ENCODE data around the gene ZNF552.

Gene ZNF552

DNA sequence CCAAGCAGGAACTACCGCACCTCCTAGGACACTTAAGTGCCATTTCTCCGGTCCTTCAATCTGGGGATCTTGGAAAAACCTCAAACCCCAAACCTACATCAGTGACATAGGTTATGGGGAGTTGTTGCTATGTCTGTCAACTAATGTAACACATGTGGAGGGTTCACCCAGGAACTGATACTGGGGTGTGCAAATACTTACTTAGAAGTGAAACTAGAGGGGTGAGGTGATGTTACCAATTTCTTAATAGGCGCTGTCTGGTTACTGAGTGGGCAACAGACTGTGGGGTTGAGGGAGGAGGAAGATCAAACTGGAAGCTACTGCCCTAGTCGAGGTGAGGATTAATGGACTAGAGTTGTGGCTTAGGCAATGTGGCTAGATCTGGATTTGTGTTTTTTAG, 43.3 kb downstream of the ZNF552 start:
- H3K4me3 ChIP-seq (replicated peaks; ENCODE audit: low read depth, low read length), result no peak overlapping the region
- TF ChIP-seq CTCF (IDR thresholded peaks at IDR 0.05; ENCODE audit: low read length, missing control alignments), result no peak
- no peak for DNase-seq (ENCODE audit: low read depth)

DNA sequence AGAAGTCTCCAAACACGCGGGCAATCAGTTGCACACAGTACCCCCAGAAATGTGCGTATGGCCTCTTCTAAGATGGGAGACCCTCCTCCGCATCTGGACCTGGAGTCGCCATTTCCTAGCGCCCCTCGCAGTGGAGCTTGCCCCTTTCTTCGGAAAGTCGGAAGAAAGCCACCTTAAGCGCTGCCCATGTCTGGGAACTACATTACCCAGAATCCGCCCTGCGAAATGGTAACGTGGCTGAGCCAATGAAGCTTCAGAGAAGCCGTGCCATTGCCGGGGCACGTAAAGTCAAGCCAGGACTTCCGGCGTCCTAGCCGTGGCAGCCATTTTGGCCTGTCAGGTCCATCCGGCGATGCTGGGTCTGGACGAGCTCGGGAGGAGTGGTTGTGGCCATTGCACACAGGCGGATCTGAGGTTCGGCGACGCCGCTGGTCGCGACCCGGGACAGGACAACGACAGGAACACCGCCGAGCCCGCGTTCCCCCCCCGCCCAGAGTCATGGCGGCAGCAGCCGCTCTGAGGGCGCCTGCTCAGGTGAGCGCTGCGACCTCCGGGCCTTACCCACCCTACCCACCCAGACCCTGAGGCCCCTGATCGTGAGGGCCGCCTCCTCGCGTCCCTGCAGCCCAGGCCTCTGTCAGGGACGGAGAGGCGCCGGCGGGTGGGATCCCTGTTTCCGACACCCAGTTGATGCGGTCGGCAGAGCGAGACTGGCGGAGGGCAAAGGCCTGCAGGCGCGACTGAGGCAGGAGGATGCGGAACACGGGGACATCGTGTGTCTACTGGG, 45.2 kb downstream of the ZNF552 start, which contains the start of gene ZNF586:
Gene ZNF586, plus strand, starts transcription at position 332 of the 787 bp plus-strand sequence. Its CDS starts 167 bp downstream, at position 499.
- peak; percentile 95 for DNase-seq (ENCODE audit: low read depth)
- H3K4me3 ChIP-seq (replicated peaks; ENCODE audit: low read depth, low read length), result peak within 1 kb of the TSS; percentile 86
- no peak for TF ChIP-seq CTCF (IDR thresholded peaks at IDR 0.05; ENCODE audit: low read length, missing control alignments)

DNA sequence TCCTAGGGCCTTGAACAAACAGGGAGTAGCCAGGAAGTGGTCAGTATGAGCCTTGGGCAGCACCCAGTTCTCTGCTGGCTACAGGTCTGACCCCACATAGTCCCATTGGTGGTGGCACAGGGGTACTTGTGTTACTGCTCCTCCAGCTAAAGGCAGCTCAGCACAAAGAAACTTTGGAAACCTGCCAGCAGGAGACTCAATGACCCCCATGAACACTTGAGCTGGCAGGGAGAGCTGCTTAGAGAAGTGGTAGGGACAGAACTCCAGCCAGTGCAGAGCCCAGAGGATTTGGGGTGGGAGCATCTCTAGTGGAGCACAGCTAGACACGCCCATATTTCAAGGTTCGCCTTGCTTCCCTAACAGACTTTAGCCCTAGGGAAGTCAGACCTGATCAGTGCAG, 55.6 kb downstream of the ZNF552 start:
- TF ChIP-seq CTCF (IDR thresholded peaks at IDR 0.05; ENCODE audit: low read length, missing control alignments), result no peak
- no peak for DNase-seq (ENCODE audit: low read depth)

DNA sequence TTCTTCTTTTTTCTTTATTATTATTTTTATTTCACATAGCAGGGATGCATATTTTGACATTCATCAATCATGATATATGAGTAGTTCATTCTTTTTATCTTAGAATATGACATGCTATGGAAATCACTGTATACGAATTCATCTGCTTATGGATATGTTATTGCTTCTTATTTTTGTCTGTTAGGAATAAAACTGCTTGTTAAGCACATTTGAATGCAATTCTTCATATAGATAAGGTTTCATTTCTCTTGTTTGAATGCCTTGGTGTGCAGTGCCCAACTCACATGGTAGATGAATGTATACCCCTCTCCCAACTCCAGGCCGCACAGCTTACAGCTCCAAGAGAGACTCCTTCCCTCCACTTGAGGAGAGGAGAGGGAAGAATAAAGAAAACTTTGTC, 56.8 kb downstream of the ZNF552 start:
- no peak for DNase-seq (ENCODE audit: low read depth)
- H3K4me3 ChIP-seq (replicated peaks; ENCODE audit: low read depth, low read length), result no peak overlapping the region
- TF ChIP-seq CTCF (IDR thresholded peaks at IDR 0.05; ENCODE audit: low read length, missing control alignments), result no peak

More for the DNA sequence above, 55.6 kb downstream of the ZNF552 start:
- no peak overlapping the region for H3K4me3 ChIP-seq (replicated peaks; ENCODE audit: low read depth, low read length)
